Mucosa of descending colon (tissue), 3 donors: Measurements from ENCODE around the gene QARS1. TPM values are rescaled to one million over a fixed set of nuclear protein-coding genes. Genes with fewer than 3 reads are reported as not detected.

ENCODE experiments used
- ATAC-seq: fragments of 200-7000 bp; cut with Tn5 transposase; one replicate; pipeline ENCODE4 v1.9.1; 2020; ENCODE audit warnings: mild to moderate bottlenecking, moderate library complexity
- DNase-seq, 3 donors: peaks; one replicate each; pipeline ENCODE4 v3.0.0-alpha.2; 2020
- H3K36me3 ChIP-seq: fragments of 200-600 bp; one replicate; pipeline ENCODE4 v1.8.0; 2021; ENCODE audit warnings: low read depth, mild to moderate bottlenecking
- H3K4me1 ChIP-seq: fragments of 200-600 bp; one replicate; pipeline ENCODE4 v1.8.0; 2021; ENCODE audit warnings: low read depth, mild to moderate bottlenecking
- H3K4me3 ChIP-seq: fragments of 200-600 bp; one replicate; pipeline ENCODE4 v1.8.0; 2021; ENCODE audit warnings: mild to moderate bottlenecking
- H3K9me3 ChIP-seq: fragments of 200-600 bp; one replicate; pipeline ENCODE4 v1.8.0; 2021; ENCODE audit warnings: mild to moderate bottlenecking
- intact Hi-C, 2 donors: fragments of 100-400 bp; cut with DNase I in 1 of 2; cut with micrococcal nuclease in 1 of 2; formaldehyde crosslinking; loops; one replicate each; pipeline versions ENCODE4 v1.11.0 to v1.11.1; 2022; cut with DNase I, micrococcal nuclease
- long read RNA-seq, 2 donors: library from polyadenylated mRNA; unstranded; transcript quantifications; one replicate each; pipeline ENCODE4 v2.0.0, GENCODE V29; 2019 to 2021
- total RNA-seq, 3 donors: library from RNA; stranded (reverse); fragmentation: NEBNext Ultra II Directional in 2 of 3; extraction: Animal tissue kit (Norgen Biotek cat#: 25700) in 2 of 3; gene quantifications; one replicate each; pipeline versions ENCODE4 v1.2.1 to v1.2.4, GENCODE V29; 2021 to 2023
- TF ChIP-seq, protein P1 (sequence below): fragments of 200-600 bp; IDR thresholded peaks from one replicate; pipeline ENCODE4 v1.8.0; 2022; ENCODE audit warnings: antibody characterized with exemption, mild to moderate bottlenecking
- donor health status: DM: no; HTN: no; CAD: no; lungs with moderate emphysema.
- donor health status: DM: no; HTN: no; CAD: no.
- donor health status: DM: no; HTN: yes; CAD: no.

Gene QARS1
- 100 to 1,000 TPM; 235 to 415 (median 373) TPM for total RNA-seq
- long read RNA-seq, donor 1, transcript QARS-201 (24 exons, 2,827 nt), result major isoform, 172 of 251 reads
- long read RNA-seq, donor 1, transcript QARS-209 (23 exons, 2,362 nt), result minor isoform, 12 of 251 reads
- long read RNA-seq, donor 1, partial matches to known transcripts, result 24 of 251 reads
- long read RNA-seq, donor 1, other reads (novel, unspliced or antisense), result 42 of 251 reads
- long read RNA-seq, donor 2, transcript QARS-201 (24 exons, 2,827 nt), result major isoform, 85 of 139 reads
- long read RNA-seq, donor 2, transcript QARS-209 (23 exons, 2,362 nt), result minor isoform, 11 of 139 reads
- long read RNA-seq, donor 2, partial matches to known transcripts, result 24 of 139 reads
- long read RNA-seq, donor 2, other reads (novel, unspliced or antisense), result 18 of 139 reads

DNA sequence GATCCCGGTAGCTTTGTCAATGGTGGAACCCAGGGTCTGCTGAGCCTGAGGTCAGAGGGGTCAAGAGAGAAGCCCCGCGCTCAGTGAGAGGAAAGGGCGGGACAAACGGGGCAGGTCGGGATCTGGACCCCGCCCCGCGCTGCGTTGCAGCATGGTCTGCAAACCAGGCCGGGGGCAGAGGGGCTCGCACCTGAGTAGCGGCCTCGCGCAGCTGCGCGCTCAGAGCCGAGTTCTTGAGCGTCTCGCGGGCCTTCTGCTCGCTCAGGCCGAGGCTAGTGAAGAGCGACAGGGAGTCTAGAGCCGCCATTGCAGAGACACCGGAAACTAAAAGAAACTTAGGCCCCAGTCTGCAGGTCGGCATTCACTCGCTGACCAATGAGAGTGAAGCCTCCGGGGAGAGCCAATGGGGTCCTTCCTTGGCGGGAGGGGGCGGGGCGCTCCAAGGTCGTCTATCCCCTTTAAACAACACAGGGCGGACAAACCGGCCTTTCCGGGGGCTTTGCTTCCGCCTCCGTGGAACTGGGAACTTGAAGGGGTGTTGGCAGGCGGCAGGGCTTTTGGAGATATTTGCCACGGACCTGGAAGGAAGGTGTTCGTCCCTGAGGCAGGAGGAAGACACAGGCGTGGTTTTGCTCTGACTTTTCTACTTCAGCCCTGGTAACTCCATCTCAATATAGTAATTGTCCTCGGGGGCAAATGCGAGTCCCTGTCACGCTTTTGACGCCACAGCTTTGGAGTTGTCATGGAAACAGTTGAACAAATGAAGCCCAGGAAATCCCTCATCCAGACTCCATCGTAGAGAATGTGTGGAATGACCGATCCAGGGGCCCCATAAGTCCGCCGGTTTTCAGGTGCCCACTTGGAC is at the start of gene QARS1:
Gene QARS1, minus strand, starts transcription at position 331 of the 865 bp plus-strand sequence. Its CDS starts 24 bp downstream, at position 307.
- DNase-seq, result peak; percentile 95 to 96 (median 95)
- peak; percentile 98 for ATAC-seq
- intact Hi-C loops, result no loop called here
- H3K9me3 ChIP-seq, result no peaks in the 10 kb centered on the region
- peaks cover 22% of the 10 kb centered on the region for H3K4me1 ChIP-seq
- TF ChIP-seq, protein P1, sequence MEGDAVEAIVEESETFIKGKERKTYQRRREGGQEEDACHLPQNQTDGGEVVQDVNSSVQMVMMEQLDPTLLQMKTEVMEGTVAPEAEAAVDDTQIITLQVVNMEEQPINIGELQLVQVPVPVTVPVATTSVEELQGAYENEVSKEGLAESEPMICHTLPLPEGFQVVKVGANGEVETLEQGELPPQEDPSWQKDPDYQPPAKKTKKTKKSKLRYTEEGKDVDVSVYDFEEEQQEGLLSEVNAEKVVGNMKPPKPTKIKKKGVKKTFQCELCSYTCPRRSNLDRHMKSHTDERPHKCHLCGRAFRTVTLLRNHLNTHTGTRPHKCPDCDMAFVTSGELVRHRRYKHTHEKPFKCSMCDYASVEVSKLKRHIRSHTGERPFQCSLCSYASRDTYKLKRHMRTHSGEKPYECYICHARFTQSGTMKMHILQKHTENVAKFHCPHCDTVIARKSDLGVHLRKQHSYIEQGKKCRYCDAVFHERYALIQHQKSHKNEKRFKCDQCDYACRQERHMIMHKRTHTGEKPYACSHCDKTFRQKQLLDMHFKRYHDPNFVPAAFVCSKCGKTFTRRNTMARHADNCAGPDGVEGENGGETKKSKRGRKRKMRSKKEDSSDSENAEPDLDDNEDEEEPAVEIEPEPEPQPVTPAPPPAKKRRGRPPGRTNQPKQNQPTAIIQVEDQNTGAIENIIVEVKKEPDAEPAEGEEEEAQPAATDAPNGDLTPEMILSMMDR, result no peak
- peaks cover 13% of the 10 kb centered on the region for H3K36me3 ChIP-seq
- H3K4me3 ChIP-seq, result peak within 1 kb of the TSS; percentile 84

DNA sequence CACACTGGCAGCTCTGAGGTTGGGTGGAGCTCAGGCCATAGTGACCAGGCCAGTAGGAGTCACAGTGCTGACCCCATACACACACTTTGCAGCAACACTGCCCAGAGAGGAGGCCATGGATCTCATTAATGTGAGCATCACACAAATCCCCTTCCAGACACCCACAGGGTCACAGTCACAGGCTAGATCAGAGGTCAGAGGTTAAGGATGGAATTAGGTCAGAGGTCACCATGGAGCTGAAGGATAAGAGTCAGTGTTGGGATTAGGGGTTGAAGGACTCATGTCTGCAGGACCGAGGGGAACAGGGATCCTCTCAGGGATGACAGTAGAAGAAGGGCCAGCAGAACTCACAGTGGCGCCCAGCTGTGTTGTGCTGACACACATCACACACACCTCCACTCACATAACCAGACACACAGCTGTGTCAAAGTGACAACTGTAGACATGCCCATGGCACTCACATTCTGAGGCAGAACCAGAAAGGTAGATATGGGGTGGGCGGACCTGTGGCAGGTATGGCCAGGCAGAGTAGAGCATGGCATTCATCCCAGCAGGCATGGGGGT is 48.9 kb upstream of the QARS1 start:
- no peak overlapping the region for H3K4me3 ChIP-seq
- no peak for ATAC-seq
- intact Hi-C loops, result no loop called here

DNA sequence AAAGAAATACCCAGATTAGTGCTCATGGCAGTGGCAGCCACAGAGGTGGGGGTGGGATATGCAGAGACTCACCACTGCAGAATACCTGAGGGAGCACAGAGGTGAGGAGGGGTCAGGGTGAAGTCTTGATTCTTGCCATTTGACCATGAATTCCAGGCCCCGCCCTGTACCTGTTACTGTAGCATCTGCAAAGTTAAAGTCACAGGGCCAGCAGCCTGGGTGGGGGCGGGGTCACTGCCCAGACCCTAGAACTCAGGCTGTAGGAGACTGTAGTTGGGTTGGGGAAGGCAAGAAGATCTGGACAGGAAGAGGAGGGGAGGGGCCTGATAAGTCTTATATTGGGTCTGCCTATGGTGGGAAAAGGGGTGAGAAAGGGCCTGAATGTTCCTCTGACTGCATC is 47.1 kb upstream of the QARS1 start:
- intact Hi-C loops, result no loop called here
- ATAC-seq (no peak), DNase-seq (no peak)
- TF ChIP-seq, protein P1, result no peak
- Histone ChIP-seq H3K4me3 (no peak overlapping the region), H3K36me3 (no peaks in the 10 kb centered on the region), H3K9me3 (no peaks in the 10 kb centered on the region), H3K4me1 (no peaks in the 10 kb centered on the region)

More for the DNA sequence above, 48.9 kb upstream of the QARS1 start:
- Histone ChIP-seq H3K4me1 (no peaks in the 10 kb centered on the region), H3K36me3 (no peaks in the 10 kb centered on the region), H3K9me3 (no peaks in the 10 kb centered on the region)
- DNase-seq, result no peak
- TF ChIP-seq, protein P1, result no peak

DNA sequence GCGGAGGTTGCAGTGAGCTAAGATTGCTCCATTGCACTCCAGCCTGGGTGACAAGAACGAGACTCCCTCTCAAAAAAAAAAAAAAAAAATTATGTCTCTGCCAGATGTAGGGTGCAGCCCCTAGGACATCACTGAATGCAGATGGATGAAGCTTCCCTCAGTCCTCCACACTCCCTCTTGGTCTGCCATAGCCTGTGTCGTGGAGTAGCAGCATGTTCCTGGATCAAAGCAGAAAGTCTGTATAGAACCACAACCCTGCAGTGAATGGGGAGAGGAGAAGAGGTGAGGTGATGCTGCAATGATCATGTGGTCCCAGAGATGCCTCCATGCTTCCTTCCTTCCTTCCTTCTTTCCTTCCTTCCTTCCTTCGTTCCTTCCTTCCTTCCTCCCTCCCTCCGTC is 43.6 kb upstream of the QARS1 start:
- no peaks in the 10 kb centered on the region for H3K36me3 ChIP-seq
- H3K4me1 ChIP-seq, result no peaks in the 10 kb centered on the region
- DNase-seq, result no peak
- ATAC-seq, result no peak
- H3K4me3 ChIP-seq, result no peak overlapping the region
- H3K9me3 ChIP-seq, result no peaks in the 10 kb centered on the region
- TF ChIP-seq, protein P1, result no peak
- intact Hi-C loops, result no loop called here

DNA sequence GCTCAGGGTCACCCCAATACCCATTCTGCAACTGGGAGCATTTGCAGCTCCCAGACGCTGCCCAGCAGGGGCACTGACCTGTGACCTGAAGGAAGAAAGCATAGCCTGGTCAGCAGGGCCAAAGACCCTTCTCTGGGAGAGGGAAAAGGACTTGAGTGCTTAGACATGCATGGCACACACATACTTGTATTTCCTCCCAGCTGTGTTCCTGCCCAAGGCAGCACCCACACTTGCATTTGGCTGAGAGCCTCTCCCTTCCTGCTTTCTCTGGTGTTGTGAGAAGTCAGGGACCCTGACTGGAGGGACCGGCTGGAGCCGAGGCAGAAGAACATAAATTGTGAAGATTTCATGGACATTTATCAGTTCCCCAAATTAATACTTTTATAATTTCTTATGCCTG is 35.5 kb upstream of the QARS1 start:
- H3K4me1 ChIP-seq, result no peaks in the 10 kb centered on the region
- TF ChIP-seq, protein P1, result no peak
- no peaks in the 10 kb centered on the region for H3K9me3 ChIP-seq
- intact Hi-C loops, result no loop called here
- ATAC-seq (no peak), DNase-seq (no peak)
- H3K36me3 ChIP-seq, result no peaks in the 10 kb centered on the region
- no peak overlapping the region for H3K4me3 ChIP-seq
